MG63 (cell line): ENCODE data around the gene TRPC5OS. TPM values are rescaled to one million over a fixed set of nuclear protein-coding genes. Genes with fewer than 3 reads are reported as not detected.

Source experiments
- DNase-seq: peaks from one replicate; pipeline ENCODE4 v3.0.0-alpha.2; 2020
- H3K27me3 ChIP-seq: fragments of 250-450 bp; sonication (Bioruptor Pico); 2 replicates; pipeline ENCODE4 v1.5.1; 2020; ENCODE audit warnings: mild to moderate bottlenecking, moderate library complexity
- H3K36me3 ChIP-seq: fragments of 250-450 bp; sonication (Bioruptor Pico); 2 replicates; pipeline ENCODE4 v1.5.1; 2020; ENCODE audit warnings: mild to moderate bottlenecking, moderate library complexity
- H3K4me3 ChIP-seq: fragments of 250-450 bp; sonication (Bioruptor Pico); 2 replicates; pipeline ENCODE4 v1.5.1; 2020; ENCODE audit warnings: mild to moderate bottlenecking, moderate library complexity
- H3K9me3 ChIP-seq: fragments of 250-450 bp; sonication (Bioruptor Pico); 2 replicates; pipeline ENCODE4 v1.5.1; 2020; ENCODE audit warnings: mild to moderate bottlenecking, moderate library complexity
- total RNA-seq: library from RNA; depleted of rRNA; stranded (reverse); fragments of >200 nt; shearing (Covaris generic); gene quantifications from 2 replicates; pipeline ENCODE4 v1.2.3, GENCODE V29; 2014; ENCODE audit warnings: low replicate concordance; rRNA removed

TRPC5OS gene
- total RNA-seq, 1 experiment from 2014 or later: not detected

DNA sequence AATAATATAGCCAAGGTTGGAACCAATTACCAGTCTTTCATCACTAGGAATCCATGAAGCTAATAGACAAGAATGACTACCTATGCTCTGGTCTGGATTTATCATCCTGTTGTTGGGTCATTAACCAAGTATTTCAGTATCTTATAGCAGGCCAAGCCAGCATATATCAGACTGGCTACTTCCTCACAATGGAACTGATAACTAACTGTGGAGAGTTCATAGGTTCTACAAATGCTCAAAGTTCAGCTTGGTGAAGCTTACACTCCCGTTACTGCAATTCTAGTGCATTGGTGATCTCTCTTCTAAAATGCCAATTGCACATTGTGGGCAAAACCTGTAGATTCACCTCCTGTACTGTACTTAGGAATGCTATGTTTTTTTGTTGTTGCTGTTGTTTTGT, 4.8 kb downstream of the TRPC5OS start:
- H3K36me3 ChIP-seq: no peaks in the 10 kb centered on the region
- H3K4me3 ChIP-seq: no peak overlapping the region
- no peaks in the 10 kb centered on the region for H3K27me3 ChIP-seq
- H3K9me3 ChIP-seq: no peaks in the 10 kb centered on the region
- no peak for DNase-seq

DNA sequence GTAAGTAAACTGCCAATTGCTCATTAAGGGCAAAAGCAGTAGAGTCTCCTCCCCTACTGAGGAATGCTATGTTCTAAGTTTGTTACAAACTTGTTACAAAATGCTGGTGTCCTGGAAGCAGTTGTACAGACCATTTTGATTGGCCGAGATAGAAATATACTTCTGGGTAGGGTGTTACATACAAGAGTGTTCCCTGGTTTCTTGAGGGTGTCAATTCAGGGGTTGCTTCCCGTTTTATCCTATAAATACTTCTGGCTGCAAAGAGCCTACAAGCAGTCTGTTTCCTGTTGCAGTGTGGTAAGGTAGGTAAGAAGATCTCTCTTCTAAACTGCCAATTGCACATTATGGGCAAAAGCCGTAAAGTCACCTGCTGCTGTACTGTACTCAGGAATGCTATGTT, 5.7 kb downstream of the TRPC5OS start:
- Histone ChIP-seq H3K9me3 (no peaks in the 10 kb centered on the region), H3K36me3 (no peaks in the 10 kb centered on the region), H3K4me3 (no peak overlapping the region), H3K27me3 (no peaks in the 10 kb centered on the region)
- DNase-seq: no peak

DNA sequence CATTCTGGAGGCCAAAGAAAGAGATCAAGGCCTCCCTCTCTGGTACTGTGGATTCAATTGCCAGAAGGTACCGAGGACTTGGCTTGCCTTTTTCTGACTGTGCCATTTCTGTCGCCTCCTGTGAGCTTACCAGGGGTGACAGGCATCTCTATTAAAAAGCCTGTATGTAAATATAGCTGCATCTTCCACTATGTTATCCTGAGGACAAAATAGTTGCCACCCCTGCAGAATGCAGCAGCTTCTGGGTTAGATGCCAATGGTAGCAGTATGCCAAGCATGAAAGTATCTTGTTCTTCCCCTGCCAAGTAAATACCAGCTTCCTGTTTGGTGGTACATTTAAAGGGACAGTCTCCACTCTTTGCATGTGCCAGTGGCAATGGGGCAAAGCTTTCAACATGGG, 10.7 kb downstream of the TRPC5OS start:
- H3K27me3 ChIP-seq: no peaks in the 10 kb centered on the region
- no peaks in the 10 kb centered on the region for H3K9me3 ChIP-seq
- H3K36me3 ChIP-seq: no peaks in the 10 kb centered on the region

DNA sequence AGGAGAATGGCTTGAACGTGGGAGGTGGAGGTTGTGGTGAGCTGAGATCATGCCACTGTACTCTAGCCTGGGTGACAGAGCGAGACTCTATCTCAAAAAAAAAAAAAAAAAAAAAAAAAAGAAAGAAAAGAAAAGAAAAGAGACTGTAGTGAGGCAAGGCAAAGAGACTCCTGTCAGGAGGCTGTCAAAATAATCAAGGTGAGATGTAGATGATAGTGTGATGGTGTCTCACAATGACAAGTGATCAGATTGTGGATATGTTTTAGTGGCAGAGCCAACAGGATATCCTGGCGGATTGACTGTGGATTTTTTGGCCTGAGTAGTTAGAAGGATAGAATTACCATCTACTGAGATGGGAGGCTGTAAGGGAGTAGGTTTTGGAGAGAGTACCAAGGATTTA, 12.6 kb downstream of the TRPC5OS start:
- H3K9me3 ChIP-seq: no peaks in the 10 kb centered on the region
- H3K36me3 ChIP-seq: no peaks in the 10 kb centered on the region
- H3K4me3 ChIP-seq: no peak overlapping the region
- no peaks in the 10 kb centered on the region for H3K27me3 ChIP-seq
- no peak for DNase-seq

More for the DNA sequence above, 10.7 kb downstream of the TRPC5OS start:
- DNase-seq: no peak
- no peak overlapping the region for H3K4me3 ChIP-seq

DNA sequence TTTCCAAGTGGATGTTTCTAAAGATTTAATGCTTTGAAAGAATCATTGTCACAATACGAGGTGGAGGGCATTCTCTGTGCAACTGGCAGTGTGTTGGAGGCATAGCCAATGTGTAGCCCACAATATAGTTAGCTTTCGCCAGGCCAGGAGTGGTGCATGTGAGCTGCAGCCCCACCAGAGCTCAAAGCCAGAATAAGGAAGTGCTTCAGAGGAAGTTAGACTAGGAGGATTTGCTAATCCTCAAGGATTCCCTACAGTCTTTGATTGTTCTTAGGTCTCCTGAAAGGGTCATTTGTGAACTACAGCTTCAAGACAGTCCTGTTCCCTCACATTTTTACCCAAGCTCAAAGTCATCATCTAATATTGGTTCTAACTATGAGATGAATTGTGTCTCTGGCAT, 16.4 kb downstream of the TRPC5OS start:
- no peaks in the 10 kb centered on the region for H3K27me3 ChIP-seq
- no peak overlapping the region for H3K4me3 ChIP-seq
- DNase-seq: no peak
- H3K9me3 ChIP-seq: no peaks in the 10 kb centered on the region
- no peaks in the 10 kb centered on the region for H3K36me3 ChIP-seq

DNA sequence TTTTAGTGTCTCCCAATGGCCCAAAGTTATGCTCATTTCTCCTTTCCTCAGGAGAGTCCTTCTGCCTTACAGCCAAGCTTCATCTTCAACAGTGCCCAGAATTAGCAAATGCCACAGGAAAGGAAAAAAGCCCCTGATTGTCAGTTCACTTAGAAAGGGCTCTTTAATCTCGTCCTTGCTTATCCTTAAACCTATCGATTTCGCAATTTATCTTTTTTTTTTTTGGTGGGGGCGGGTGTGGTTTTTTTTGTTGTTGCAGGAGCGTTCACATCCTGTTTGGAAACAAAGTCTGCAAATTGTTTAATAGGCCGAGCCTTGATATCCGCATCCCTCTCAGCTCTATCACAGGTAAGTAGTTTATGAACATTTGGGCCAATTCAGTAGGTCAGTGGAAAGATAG, 20.2 kb downstream of the TRPC5OS start:
- no peak overlapping the region for H3K4me3 ChIP-seq
- H3K36me3 ChIP-seq: no peaks in the 10 kb centered on the region
- no peaks in the 10 kb centered on the region for H3K9me3 ChIP-seq
- H3K27me3 ChIP-seq: no peaks in the 10 kb centered on the region
- no peak for DNase-seq

DNA sequence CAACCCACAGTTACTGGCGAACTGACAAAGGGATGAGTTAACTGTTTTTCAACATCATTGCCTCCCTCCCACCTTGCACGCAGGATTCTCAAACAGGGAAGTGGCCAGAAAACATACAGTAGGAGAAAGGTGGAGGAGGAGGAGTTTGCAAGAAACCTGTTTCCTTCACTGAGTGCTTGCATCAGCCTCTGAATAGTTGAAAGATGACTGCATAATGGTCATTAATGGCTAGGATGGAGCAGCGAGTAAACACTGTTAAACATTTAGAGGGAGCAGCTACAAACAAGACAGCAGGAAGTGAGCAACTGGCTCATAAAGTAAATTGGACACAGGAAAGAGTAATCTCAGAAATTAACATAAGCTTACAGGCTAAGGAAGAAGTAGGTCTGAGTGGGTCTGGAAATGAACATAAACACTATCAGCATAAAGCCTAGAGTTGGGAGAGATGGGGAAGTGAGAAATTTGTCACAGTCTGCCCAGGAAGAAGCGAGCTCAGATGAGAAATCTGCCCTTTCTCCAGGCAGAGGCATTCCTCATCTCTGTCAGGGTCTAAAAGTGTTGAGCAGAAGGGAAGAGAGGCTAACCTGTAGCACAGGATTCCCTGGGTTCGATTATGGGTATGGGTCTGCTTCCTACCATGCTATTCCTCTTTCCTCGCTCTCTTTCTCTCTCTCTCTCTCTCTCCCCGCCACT, 38.6 kb downstream of the TRPC5OS start:
- Histone ChIP-seq H3K27me3 (no peaks in the 10 kb centered on the region), H3K9me3 (no peaks in the 10 kb centered on the region), H3K36me3 (no peaks in the 10 kb centered on the region), H3K4me3 (no peak overlapping the region)
- DNase-seq: no peak

DNA sequence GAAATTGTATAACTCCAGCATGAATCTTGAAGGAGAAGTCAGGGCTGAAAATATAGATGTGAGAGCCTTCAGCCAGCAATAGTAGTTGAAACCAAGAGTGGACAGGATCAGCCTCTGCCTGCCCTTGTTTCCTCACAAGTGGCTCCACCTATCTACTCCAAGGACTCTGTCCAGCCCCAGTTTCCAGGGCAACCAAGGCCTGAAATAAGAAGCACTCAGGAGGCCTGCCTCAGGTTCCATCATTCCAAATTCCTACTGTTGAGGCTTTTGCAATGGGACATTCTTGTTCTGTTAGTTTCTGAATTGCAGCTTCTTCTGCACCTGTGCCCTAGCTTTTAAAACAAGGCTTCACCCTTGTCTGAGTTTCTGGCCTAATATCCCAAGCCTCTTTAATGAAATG, 41.6 kb downstream of the TRPC5OS start:
- no peak for DNase-seq
- no peaks in the 10 kb centered on the region for H3K27me3 ChIP-seq
- no peak overlapping the region for H3K4me3 ChIP-seq
- no peaks in the 10 kb centered on the region for H3K9me3 ChIP-seq
- no peaks in the 10 kb centered on the region for H3K36me3 ChIP-seq

DNA sequence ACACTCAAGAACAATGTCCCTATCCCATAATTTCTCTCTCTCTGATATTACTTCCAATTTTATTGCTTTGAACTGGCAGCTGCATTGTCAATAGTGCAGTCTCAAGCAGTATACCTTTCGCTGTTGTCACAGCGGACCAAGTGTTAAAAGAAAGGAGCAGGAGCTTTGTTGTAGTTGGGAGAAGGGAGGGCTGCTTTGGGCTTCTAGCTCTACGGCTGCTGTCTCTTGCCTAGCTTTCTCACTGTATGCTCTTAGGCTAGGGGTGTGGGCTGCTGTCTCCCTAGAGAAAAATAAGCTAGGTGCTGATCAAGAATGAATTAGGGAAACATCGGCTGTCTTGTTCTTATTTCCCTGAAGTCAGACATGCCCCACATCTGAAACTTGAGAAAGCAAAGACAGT, 52.5 kb downstream of the TRPC5OS start:
- Histone ChIP-seq H3K9me3 (no peaks in the 10 kb centered on the region), H3K36me3 (no peaks in the 10 kb centered on the region), H3K4me3 (no peak overlapping the region), H3K27me3 (no peaks in the 10 kb centered on the region)
- no peak for DNase-seq

Other genes starting within 250 kb of the TRPC5OS start
- gene ALG13, start 195.0 kb upstream of the TRPC5OS start, total RNA-seq: 32.0 and 42.1 TPM in 2 replicates
- not detected in 2 replicates for gene TRPC5, start 206.6 kb downstream of the TRPC5OS start, total RNA-seq
- not detected in 2 replicates for gene RTL4, start 206.8 kb downstream of the TRPC5OS start, total RNA-seq